H54 (cell line): ENCODE results near the gene NCKAP5.

ENCODE experiments used
- DNase-seq: peaks from one replicate; pipeline ENCODE4 v3.0.0; 2011; ENCODE audit warnings: low spot score, mixed read lengths; ENCODE audit not compliant: insufficient read length
- FAIRE-seq: peaks from 3 replicates; lab custom pipeline; 2011; peaks lifted over from hg19 to GRCh38; lab: Jason Lieb, UNC
- POLR2A ChIP-seq: IDR thresholded peaks from 2 replicates; pipeline ENCODE4 v1.6.1; 2011; ENCODE audit warnings: low read depth, mild to moderate bottlenecking, low read length

Gene NCKAP5

GRCh38 chr2:133085646-133086045 lies 482.6 kb downstream of the NCKAP5 start:
- FAIRE-seq (no peak), DNase-seq (no peak)
- no peak for TF ChIP-seq POLR2A

GRCh38 chr2:133082034-133082433 lies 486.2 kb downstream of the NCKAP5 start:
- no peak for DNase-seq
- no peak for FAIRE-seq
- no peak for TF ChIP-seq POLR2A

- TF ChIP-seq POLR2A = no peak
- no peak for DNase-seq
- no peak for FAIRE-seq
Observed at GRCh38 chr2:133080822-133081221, 487.4 kb downstream of the NCKAP5 start.

GRCh38 chr2:133078667-133079411 lies 489.4 kb downstream of the NCKAP5 start:
- no peak for DNase-seq
- FAIRE-seq = no peak
- TF ChIP-seq POLR2A = no peak

- TF ChIP-seq POLR2A = no peak
- no peak for FAIRE-seq
- DNase-seq = no peak
Observed at GRCh38 chr2:133077269-133077822, 490.9 kb downstream of the NCKAP5 start.

GRCh38 chr2:133072837-133073694 lies 495.2 kb downstream of the NCKAP5 start:
- no peak for DNase-seq
- no peak for FAIRE-seq
- no peak for TF ChIP-seq POLR2A

GRCh38 chr2:133063775-133064174 lies 504.5 kb downstream of the NCKAP5 start:
- DNase-seq (no peak), FAIRE-seq (no peak)
- no peak for TF ChIP-seq POLR2A

- TF ChIP-seq POLR2A = no peak
- DNase-seq = no peak
- no peak for FAIRE-seq
Observed at GRCh38 chr2:133062931-133063665, 505.2 kb downstream of the NCKAP5 start.

GRCh38 chr2:133061874-133062593 lies 506.2 kb downstream of the NCKAP5 start:
- DNase-seq (no peak), FAIRE-seq (no peak)
- no peak for TF ChIP-seq POLR2A

GRCh38 chr2:133054297-133054696 lies 514.0 kb downstream of the NCKAP5 start:
- no peak for TF ChIP-seq POLR2A
- FAIRE-seq = no peak
- no peak for DNase-seq

GRCh38 chr2:133053541-133053940 lies 514.7 kb downstream of the NCKAP5 start:
- FAIRE-seq = no peak
- DNase-seq = no peak
- no peak for TF ChIP-seq POLR2A

GRCh38 chr2:133045787-133046186 lies 522.5 kb downstream of the NCKAP5 start:
- no peak for FAIRE-seq
- no peak for TF ChIP-seq POLR2A
- DNase-seq = no peak

GRCh38 chr2:133044556-133044955 lies 523.7 kb downstream of the NCKAP5 start:
- TF ChIP-seq POLR2A = no peak
- DNase-seq (no peak), FAIRE-seq (no peak)
